ENCODE data around the gene C1QTNF9.
"Not testable (repeated sequence)": the region's sequence is repeated elsewhere in the genome, so short reads cannot be mapped to it uniquely, and the experiment has no call there.

The C1QTNF9 gene

DNA sequence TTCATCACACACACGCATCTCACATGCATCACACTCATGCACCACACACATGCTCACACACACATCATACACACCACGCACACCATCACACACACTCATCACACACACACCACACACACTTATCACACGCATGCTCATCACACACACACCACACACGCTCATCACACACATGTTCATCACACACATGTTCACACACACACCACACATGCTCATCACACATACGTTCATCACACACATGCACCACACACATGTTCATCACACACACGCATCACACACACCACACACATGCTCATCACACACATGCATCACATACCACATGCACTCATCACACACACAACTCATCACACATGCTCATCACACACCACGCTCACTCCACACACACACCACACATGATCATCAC is 46.9 kb downstream of the C1QTNF9 start:
- H3K4me3 ChIP-seq (ENCODE audit: low read length) = no peak overlapping the region
- no peak for DNase-seq (ENCODE audit: low read depth)
- TF ChIP-seq, protein P1, sequence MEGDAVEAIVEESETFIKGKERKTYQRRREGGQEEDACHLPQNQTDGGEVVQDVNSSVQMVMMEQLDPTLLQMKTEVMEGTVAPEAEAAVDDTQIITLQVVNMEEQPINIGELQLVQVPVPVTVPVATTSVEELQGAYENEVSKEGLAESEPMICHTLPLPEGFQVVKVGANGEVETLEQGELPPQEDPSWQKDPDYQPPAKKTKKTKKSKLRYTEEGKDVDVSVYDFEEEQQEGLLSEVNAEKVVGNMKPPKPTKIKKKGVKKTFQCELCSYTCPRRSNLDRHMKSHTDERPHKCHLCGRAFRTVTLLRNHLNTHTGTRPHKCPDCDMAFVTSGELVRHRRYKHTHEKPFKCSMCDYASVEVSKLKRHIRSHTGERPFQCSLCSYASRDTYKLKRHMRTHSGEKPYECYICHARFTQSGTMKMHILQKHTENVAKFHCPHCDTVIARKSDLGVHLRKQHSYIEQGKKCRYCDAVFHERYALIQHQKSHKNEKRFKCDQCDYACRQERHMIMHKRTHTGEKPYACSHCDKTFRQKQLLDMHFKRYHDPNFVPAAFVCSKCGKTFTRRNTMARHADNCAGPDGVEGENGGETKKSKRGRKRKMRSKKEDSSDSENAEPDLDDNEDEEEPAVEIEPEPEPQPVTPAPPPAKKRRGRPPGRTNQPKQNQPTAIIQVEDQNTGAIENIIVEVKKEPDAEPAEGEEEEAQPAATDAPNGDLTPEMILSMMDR (conservative IDR thresholded peaks at IDR 0.05; ENCODE audit: low read length) = no peak

DNA sequence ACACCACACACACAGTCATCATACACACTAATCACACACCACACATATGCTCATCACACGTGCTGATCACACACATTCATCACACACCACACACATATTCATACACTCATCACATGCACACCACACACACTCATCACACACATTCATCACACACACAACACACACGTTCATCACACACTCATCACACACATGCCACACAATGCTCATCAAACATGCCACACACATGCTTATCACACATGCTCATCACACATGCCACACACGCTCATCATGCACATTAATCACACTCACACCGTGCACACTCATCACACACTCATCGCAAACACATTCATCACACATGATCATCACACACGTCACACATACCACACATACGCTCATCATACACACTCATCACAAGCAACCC is 47.5 kb downstream of the C1QTNF9 start:
- DNase-seq (ENCODE audit: low read depth) = no peak
- no peak overlapping the region for H3K4me3 ChIP-seq (ENCODE audit: low read length)
- TF ChIP-seq, protein P1 (conservative IDR thresholded peaks at IDR 0.05; ENCODE audit: low read length) = no peak

DNA sequence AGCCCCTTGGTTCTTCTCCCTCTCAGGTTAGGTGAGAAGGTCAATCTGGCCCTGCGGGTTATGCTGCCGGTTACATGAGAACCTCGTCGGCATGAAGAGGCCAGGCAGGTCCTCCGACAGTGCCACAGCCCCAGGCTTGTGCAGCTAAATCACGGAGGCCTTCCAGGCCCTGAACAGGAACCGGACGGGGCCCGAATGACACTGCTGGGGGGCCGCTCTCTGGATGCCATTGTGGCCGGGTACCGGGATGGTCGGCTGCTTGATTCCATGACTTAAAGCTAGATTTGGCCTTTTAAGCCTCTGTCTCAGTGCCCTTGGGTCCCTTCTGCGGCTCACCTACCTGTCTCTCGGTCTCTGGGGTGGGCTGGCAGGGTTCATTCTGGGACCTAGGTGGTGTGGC is 48.4 kb downstream of the C1QTNF9 start:
- TF ChIP-seq, protein P1 (conservative IDR thresholded peaks at IDR 0.05; ENCODE audit: low read length) = no peak

DNA sequence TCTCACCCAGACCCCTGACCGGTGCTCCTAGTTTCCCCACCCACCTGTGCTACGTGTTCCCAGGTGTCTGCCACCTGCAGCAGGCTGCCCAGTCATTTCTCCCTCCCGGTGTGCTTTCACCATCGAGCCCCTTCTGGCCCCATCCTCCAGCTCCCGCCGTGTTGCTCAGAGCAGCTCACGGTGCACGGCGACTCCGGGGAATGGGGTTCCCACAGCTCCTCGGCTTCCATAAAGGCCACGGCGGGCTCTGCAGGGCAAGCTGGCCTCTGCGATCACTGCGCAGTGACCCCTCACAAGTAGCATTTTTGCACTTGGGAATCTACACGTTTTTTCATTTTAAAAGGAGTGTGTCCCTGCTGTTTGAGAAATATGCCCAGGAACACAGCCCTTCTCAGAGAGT is 49.5 kb downstream of the C1QTNF9 start:
- not testable (repeated sequence) for H3K4me3 ChIP-seq (ENCODE audit: low read length); DNase-seq (ENCODE audit: low read depth)

More for the DNA sequence above, 48.4 kb downstream of the C1QTNF9 start:
- H3K4me3 ChIP-seq (ENCODE audit: low read length) = no peak overlapping the region
- no peak for DNase-seq (ENCODE audit: low read depth)

DNA sequence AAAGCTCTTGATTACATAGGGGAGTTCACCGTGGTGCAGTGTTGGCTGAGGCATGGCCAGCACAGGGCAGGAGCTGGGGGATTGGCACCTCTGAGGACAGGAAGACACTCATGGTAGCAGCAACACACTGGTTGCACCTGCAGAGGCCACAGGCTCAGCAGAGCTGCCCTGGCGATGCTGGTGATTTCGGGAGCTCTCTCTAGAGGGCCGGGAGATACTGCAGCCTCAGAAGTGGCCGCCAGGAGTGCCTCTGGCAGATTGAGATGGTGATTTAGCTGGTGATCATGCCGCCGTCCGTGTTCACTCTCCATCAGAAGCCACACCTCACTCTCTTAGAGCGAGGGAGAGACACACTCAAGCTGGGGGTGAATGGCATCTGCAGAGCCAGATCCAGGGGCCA is 49.9 kb downstream of the C1QTNF9 start:
- not testable (repeated sequence) for DNase-seq (ENCODE audit: low read depth); H3K4me3 ChIP-seq (ENCODE audit: low read length)

DNA sequence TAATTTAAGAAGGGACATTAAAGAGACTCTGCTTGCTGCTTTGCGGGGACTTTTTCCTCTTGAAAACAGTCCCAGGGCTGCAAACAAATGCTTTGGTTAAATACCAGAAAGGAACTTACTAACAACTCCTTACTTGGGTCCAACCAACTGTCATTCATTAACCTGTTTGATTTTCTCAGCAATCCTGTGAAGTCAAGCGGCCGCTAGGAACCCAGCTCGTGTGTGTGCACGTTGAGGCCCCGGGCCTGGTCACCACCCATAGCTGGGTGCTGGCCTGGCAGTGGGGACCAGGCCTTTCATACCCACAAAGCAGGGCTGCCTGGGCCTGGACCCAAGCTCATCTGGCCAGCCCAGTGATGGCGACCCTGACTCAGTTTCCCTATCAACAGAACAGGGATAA is 50.7 kb downstream of the C1QTNF9 start:
- TF ChIP-seq, protein P1 (conservative IDR thresholded peaks at IDR 0.05; ENCODE audit: low read length) = no peak
- H3K4me3 ChIP-seq (ENCODE audit: low read length) = no peak overlapping the region
- no peak for DNase-seq (ENCODE audit: low read depth)

DNA sequence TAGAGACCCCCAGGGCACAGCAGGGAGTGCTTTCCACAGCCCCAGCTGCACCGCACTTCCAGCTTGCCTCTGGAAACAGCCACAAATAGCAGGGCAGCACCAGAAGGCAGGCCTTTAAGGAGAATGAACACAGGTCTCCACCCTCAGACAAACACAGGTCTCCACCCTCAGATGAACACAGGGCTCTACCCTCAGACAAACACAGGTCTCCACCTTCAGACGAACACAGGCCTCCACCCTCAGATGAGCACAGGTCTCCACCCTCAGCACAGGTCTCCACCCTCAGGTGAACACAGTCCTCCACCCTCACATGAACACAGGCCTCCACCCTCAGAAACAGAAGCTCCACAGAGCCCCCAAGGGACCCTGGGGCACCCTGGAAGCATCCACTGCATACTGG is 51.7 kb downstream of the C1QTNF9 start:
- H3K4me3 ChIP-seq (ENCODE audit: low read length) = no peak overlapping the region
- no peak for DNase-seq (ENCODE audit: low read depth)
- TF ChIP-seq, protein P1 (conservative IDR thresholded peaks at IDR 0.05; ENCODE audit: low read length) = no peak

DNA sequence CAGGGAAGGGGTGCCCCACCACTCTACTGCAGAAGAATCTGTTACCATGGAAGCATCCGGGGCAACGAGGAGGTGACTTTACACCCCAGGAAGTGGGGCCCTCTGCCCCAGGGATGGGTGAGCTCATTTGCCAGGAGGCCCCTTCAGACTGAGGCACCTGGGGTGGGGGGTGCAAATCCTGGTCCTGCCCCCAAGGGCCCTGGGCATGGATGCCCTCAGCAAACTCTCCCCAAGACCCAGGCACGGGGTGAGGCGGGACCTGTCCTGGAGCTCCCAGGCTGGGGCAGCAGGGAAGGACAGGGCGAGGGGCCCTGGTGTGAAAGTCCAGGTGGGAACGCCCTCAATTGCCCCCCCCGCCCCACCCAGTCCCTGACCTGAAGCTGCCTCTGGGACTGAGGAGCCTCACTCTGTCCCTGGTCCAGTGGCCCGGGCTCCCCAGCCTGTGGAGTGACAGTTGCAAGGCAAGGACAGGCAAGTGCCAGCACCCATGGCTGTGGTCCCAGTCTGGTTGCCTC is 52.5 kb downstream of the C1QTNF9 start:
- no peak for DNase-seq (ENCODE audit: low read depth)
- H3K4me3 ChIP-seq (ENCODE audit: low read length) = no peak overlapping the region
- TF ChIP-seq, protein P1 (conservative IDR thresholded peaks at IDR 0.05; ENCODE audit: low read length) = no peak

All from AG10803 (cell line).